KMS-11 (cell line): ENCODE measurements around the gene SRPX.

Experiments
- H2AFZ ChIP-seq: fragments of 200-600 bp; sonication (generic); 2 replicates; pipeline ENCODE4 v1.6.1; 2016; ENCODE audit warnings: antibody characterized with exemption, mixed run types, low read depth
- H3K27ac ChIP-seq: fragments of 200-600 bp; sonication (generic); 2 replicates; pipeline ENCODE4 v1.6.1; 2016; ENCODE audit warnings: mild to moderate bottlenecking, mixed run types
- H3K27me3 ChIP-seq: fragments of 200-600 bp; sonication (generic); 2 replicates; pipeline ENCODE4 v1.6.1; 2017; ENCODE audit warnings: mild to moderate bottlenecking, low read depth, mixed run types, moderate library complexity; ENCODE audit not compliant: insufficient read depth
- H3K36me3 ChIP-seq: fragments of 200-600 bp; sonication (generic); 2 replicates; pipeline ENCODE4 v1.6.1; 2017; ENCODE audit warnings: mild to moderate bottlenecking, mixed run types; ENCODE audit not compliant: insufficient read depth
- H3K4me1 ChIP-seq: fragments of 200-600 bp; sonication (generic); 2 replicates; pipeline ENCODE4 v1.6.1; 2016; ENCODE audit warnings: mild to moderate bottlenecking, low read depth, mixed run types; ENCODE audit not compliant: poor library complexity, severe bottlenecking
- H3K4me2 ChIP-seq: fragments of 200-600 bp; sonication (generic); 2 replicates; pipeline ENCODE4 v1.7.0; 2016; ENCODE audit warnings: mild to moderate bottlenecking, mixed run types
- H3K4me3 ChIP-seq: fragments of 200-600 bp; sonication (generic); IDR thresholded peaks from 2 replicates; pipeline ENCODE4 v1.6.1; 2017; ENCODE audit warnings: low read depth, low read length, mixed read lengths; ENCODE audit not compliant: insufficient read depth
- H3K79me2 ChIP-seq: fragments of 200-600 bp; sonication (generic); 2 replicates; pipeline ENCODE4 v1.6.1; 2016; ENCODE audit warnings: low read depth, mixed run types; ENCODE audit not compliant: insufficient read depth
- H3K9ac ChIP-seq: fragments of 200-600 bp; sonication (generic); 2 replicates; pipeline ENCODE4 v1.6.1; 2016; ENCODE audit warnings: mild to moderate bottlenecking, mixed run types
- H4K20me1 ChIP-seq: fragments of 200-600 bp; sonication (generic); 2 replicates; pipeline ENCODE4 v1.6.1; 2016; ENCODE audit warnings: mild to moderate bottlenecking, mixed run types; ENCODE audit not compliant: insufficient read depth
- CTCF ChIP-seq: fragments of 200-600 bp; sonication (generic); conservative IDR thresholded peaks from 2 replicates; pipeline ENCODE4 v1.6.1; 2017; ENCODE audit warnings: low read depth, mild to moderate bottlenecking, antibody characterized with exemption, low read length, moderate library complexity, mixed read lengths

Gene SRPX

GRCh38 chrX:38183596-38183995 is 37.1 kb downstream of the SRPX start:
- no peak for TF ChIP-seq CTCF

GRCh38 chrX:38181357-38181756 is 39.3 kb downstream of the SRPX start:
- no peak overlapping the region for H3K4me3 ChIP-seq
- H2AFZ ChIP-seq, result no peak overlapping the region

More at GRCh38 chrX:38183596-38183995, 37.1 kb downstream of the SRPX start:
- no peak overlapping the region for H3K4me2 ChIP-seq
- no peak overlapping the region for H3K27ac ChIP-seq
- no peaks in the 10 kb centered on the region for H4K20me1 ChIP-seq
- no peaks in the 10 kb centered on the region for H3K36me3 ChIP-seq
- H3K9ac ChIP-seq, result no peak overlapping the region
- no peak overlapping the region for H2AFZ ChIP-seq
- no peak overlapping the region for H3K4me3 ChIP-seq
- H3K27me3 ChIP-seq, result no peaks in the 10 kb centered on the region
- no peaks in the 10 kb centered on the region for H3K79me2 ChIP-seq
- H3K4me1 ChIP-seq, result no peaks in the 10 kb centered on the region

GRCh38 chrX:38178396-38178795 is 42.3 kb downstream of the SRPX start:
- Histone ChIP-seq H3K79me2 (no peaks in the 10 kb centered on the region), H2AFZ (no peak overlapping the region), H3K4me3 (no peak overlapping the region), H4K20me1 (no peaks in the 10 kb centered on the region), H3K36me3 (no peaks in the 10 kb centered on the region), H3K27me3 (no peaks in the 10 kb centered on the region), H3K4me1 (no peaks in the 10 kb centered on the region), H3K27ac (no peak overlapping the region), H3K9ac (no peak overlapping the region), H3K4me2 (no peak overlapping the region)
- no peak for TF ChIP-seq CTCF

More at GRCh38 chrX:38181357-38181756, 39.3 kb downstream of the SRPX start:
- Histone ChIP-seq H3K9ac (no peak overlapping the region), H3K36me3 (no peaks in the 10 kb centered on the region), H4K20me1 (no peaks in the 10 kb centered on the region), H3K4me1 (no peaks in the 10 kb centered on the region), H3K4me2 (no peak overlapping the region), H3K79me2 (no peaks in the 10 kb centered on the region), H3K27ac (no peak overlapping the region), H3K27me3 (no peaks in the 10 kb centered on the region)
- TF ChIP-seq CTCF, result no peak

- Histone ChIP-seq H3K27ac (no peak overlapping the region), H3K36me3 (no peaks in the 10 kb centered on the region), H2AFZ (no peak overlapping the region), H3K4me2 (no peak overlapping the region), H3K9ac (no peak overlapping the region), H3K4me1 (no peaks in the 10 kb centered on the region), H3K27me3 (no peaks in the 10 kb centered on the region), H3K79me2 (no peaks in the 10 kb centered on the region), H3K4me3 (no peak overlapping the region), H4K20me1 (no peaks in the 10 kb centered on the region)
- TF ChIP-seq CTCF, result peak; percentile 66
These were observed 45.5 kb downstream of the SRPX start for GRCh38 chrX:38175139-38175538.
